Measurements from ENCODE around the gene SP6.

DNA sequence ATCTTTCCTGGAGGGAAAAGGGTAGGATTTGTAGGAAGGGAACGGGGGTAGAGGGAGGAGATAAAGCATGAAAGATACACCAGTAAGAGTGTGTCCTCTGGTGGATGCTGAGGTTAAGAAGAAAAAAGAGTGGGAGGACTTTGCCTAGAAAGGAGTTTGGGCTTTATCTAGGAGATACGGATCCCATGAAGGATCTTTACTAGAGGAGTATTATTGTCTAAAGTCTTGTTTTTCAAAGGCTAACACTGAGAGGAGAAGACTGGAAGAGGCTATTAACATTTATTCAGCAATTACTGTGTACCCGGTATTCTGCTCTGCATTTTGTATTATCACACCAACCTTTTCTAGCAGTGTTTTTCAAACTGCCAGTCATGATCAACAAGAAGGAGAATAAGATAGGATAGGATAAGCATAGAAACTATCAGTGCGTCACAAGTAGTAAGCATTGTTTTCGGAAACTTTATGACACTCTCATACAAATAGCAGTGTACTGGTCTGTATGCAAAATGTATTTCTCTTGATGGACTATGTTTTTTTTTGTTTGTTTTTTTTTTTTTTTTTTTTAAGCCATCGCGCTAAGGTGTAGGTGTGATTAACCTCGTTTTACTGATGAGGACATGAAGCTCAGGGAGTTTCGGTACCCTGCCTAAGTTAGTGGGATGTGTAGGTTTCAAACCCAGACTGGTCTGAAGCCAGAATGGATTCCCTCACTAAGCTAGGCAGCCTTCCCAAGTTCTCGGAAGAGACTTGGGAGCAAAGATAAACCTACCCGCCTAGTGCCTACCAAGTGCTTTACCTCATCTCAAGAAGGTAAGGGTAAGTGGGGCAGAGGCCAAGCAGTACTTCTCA is 43.8 kb upstream of the SP6 start:
- TF ChIP-seq, protein P1, sequence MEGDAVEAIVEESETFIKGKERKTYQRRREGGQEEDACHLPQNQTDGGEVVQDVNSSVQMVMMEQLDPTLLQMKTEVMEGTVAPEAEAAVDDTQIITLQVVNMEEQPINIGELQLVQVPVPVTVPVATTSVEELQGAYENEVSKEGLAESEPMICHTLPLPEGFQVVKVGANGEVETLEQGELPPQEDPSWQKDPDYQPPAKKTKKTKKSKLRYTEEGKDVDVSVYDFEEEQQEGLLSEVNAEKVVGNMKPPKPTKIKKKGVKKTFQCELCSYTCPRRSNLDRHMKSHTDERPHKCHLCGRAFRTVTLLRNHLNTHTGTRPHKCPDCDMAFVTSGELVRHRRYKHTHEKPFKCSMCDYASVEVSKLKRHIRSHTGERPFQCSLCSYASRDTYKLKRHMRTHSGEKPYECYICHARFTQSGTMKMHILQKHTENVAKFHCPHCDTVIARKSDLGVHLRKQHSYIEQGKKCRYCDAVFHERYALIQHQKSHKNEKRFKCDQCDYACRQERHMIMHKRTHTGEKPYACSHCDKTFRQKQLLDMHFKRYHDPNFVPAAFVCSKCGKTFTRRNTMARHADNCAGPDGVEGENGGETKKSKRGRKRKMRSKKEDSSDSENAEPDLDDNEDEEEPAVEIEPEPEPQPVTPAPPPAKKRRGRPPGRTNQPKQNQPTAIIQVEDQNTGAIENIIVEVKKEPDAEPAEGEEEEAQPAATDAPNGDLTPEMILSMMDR (IDR thresholded peaks at IDR 0.05) = no peak
- TF ChIP-seq POLR2A (IDR thresholded peaks at IDR 0.05) = no peak
